ENCODE results near the gene C21orf58.

C21orf58 gene

GRCh38 chr21:46352913-46353312, 29.2 kb upstream of the C21orf58 start:
- DNase-seq (ENCODE audit: low read depth in 2 of 2): no peak

- no peak for DNase-seq (ENCODE audit: low read depth in 2 of 2)
These were observed 28.5 kb upstream of the C21orf58 start for GRCh38 chr21:46352164-46352515.

- DNase-seq (ENCODE audit: low read depth in 2 of 2): no peak
These were observed 27.9 kb upstream of the C21orf58 start for GRCh38 chr21:46351476-46352163.

- DNase-seq (ENCODE audit: low read depth in 2 of 2): no peak
These were observed 27.3 kb upstream of the C21orf58 start for GRCh38 chr21:46350981-46351380.

GRCh38 chr21:46350571-46350970, 26.9 kb upstream of the C21orf58 start:
- no peak for DNase-seq (ENCODE audit: low read depth in 2 of 2)

- no peak for DNase-seq (ENCODE audit: low read depth in 2 of 2)
These were observed 25.6 kb upstream of the C21orf58 start for GRCh38 chr21:46349134-46349760.

GRCh38 chr21:46347791-46348381, 24.2 kb upstream of the C21orf58 start:
- no peak for DNase-seq (ENCODE audit: low read depth in 2 of 2)

GRCh38 chr21:46347203-46347550, 23.5 kb upstream of the C21orf58 start:
- no peak for DNase-seq (ENCODE audit: low read depth in 2 of 2)

- no peak for DNase-seq (ENCODE audit: low read depth in 2 of 2)
These were observed 22.9 kb upstream of the C21orf58 start for GRCh38 chr21:46346296-46347202.

- DNase-seq (ENCODE audit: low read depth in 2 of 2): no peak
These were observed 22.2 kb upstream of the C21orf58 start for GRCh38 chr21:46345861-46346260.

- DNase-seq (ENCODE audit: low read depth in 2 of 2): no peak
These were observed 20.7 kb upstream of the C21orf58 start for GRCh38 chr21:46344219-46344915.

GRCh38 chr21:46340998-46341397, 17.3 kb upstream of the C21orf58 start:
- DNase-seq (ENCODE audit: low read depth in 2 of 2): no peak

- no peak for DNase-seq (ENCODE audit: low read depth in 2 of 2)
These were observed 12.9 kb upstream of the C21orf58 start for GRCh38 chr21:46336603-46337002.

- DNase-seq (ENCODE audit: low read depth in 2 of 2): no peak
These were observed 10.9 kb upstream of the C21orf58 start for GRCh38 chr21:46334351-46335140.

- DNase-seq (ENCODE audit: low read depth in 2 of 2): no peak
These were observed 6.1 kb upstream of the C21orf58 start for GRCh38 chr21:46329796-46330195.

GRCh38 chr21:46328151-46328550, 4.5 kb upstream of the C21orf58 start:
- DNase-seq (ENCODE audit: low read depth in 2 of 2): no peak

- no peak for DNase-seq (ENCODE audit: low read depth in 2 of 2)
These were observed 4.0 kb upstream of the C21orf58 start for GRCh38 chr21:46327711-46328110.

- DNase-seq (ENCODE audit: low read depth in 2 of 2): no peak
These were observed 2.5 kb upstream of the C21orf58 start for GRCh38 chr21:46326110-46326703.

GRCh38 chr21:46325073-46325912, 1.6 kb upstream of the C21orf58 start:
- peak in 1 of 2 donors; percentile 24 for DNase-seq (ENCODE audit: low read depth in 2 of 2)

Data from stimulated activated CD8-positive, alpha-beta memory T cell treated with anti-CD3 and anti-CD28 coated beads, Interleukin-7, amount 100 ng/mL, for 4 hours (primary cell).